Activated naive CD8-positive, alpha-beta T cell treated with anti-CD3 and anti-CD28 coated beads, Interleukin-2, amount 50 U/mL, for 16 hours (primary cell): ENCODE measurements around the gene TRHDE.

ENCODE experiments used
- DNase-seq: peaks from one replicate; pipeline ENCODE4 v3.0.0-alpha.2; 2020; ENCODE audit warnings: low read depth, low spot score

TRHDE gene

DNA sequence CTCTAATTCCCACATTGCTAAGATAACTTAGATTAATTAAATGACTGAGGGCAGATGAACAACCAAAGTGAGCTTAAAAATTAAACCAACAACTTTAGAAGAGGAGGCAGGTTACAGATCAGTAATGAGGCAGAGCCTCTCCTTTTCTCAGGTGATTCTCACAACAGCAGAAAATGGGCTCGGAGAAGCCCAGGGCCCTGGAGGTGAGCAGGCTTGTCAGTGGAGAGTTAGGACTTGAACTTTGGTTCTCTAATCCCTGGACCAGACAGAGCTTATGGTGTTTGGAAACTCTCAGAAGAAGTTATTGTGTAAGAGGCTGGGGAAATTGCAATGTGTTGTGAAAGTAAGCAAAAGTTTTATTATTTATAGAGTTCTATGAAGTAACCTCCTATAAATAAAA lies 2.8 kb downstream of the TRHDE start:
- no peak for DNase-seq

DNA sequence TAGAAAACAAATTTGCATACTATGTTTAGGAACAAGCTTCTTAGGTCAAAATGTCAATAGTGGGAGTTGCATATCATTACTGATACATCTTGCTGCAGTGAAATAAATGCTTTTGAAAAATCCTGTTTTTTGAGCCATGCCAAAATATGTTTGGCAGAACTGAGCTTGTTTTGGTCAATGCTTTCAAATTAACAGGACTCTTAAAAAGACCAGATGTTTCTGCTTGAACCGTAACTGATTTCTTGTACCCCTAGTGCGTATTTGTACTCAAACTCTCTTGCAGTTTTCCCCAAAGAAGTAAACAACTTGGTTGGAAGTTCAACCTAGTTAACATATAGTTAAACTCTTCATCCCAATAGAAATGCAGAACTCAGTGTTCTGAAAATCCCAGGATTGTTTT lies 3.4 kb downstream of the TRHDE start:
- DNase-seq: no peak

DNA sequence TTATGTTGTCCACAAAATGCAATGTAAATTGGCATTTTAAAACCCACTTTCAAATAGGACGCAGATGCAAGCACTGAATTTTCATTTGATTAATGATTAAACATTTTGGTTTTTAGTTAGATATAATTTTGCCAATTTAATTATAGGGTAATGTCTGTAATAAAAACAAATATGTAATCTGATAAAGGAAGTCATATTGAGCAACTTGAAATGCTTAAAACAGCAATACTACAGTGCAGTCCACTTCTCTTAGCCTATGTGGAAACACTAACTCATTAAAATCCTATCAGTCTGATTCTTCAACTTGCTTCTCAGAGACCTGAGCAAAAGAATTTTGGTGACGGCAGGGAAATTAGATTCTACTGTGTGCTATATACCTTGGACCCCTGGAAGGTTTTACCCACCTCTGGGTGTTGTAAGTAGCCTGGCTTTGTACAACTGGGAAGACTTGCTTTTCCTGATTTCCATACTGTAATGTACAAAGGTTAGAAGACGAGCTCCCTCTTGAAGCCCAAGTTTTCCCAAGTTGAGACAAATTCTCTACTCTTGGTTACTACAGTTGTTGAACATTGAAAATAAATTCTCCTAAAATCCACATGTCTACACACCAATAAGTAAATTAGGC lies 4.1 kb downstream of the TRHDE start:
- DNase-seq: no peak

DNA sequence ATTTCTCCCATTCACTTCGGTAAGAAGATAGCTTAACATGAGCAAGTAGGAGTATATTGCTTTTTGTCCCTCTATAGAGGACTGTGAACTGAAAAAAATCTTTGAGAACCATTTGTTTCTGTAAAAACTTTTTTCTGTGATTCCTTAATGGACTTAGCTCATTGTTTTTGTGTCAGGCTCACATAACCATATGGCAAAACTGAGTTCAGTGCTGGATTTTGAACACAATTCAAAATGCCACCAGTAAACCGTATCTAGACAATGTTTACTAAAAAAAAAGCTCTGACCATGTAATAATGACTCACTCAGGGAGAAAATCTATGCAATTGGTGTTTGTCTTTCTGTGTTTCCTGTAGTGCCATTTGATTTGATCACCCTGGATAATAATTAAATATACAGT lies 5.2 kb downstream of the TRHDE start:
- DNase-seq: no peak

DNA sequence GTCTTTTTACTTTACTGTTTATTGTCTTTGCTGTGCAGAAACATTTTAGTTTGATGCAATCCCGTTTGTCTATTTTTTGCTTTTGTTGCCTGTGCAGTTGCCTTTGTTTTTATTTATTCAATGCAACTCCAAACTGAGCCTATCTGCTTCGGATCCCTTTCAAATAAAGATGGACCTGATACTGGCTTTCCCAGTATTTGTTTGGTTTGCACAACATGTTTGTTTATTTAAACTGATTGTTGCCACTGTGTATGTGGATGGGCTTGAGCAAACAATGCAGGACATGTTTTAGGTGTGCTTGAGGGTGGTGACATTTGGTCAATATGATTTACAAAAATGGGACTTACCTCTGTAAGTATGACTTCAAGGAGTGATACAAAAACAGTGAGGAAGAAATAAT lies 6.7 kb downstream of the TRHDE start:
- no peak for DNase-seq

DNA sequence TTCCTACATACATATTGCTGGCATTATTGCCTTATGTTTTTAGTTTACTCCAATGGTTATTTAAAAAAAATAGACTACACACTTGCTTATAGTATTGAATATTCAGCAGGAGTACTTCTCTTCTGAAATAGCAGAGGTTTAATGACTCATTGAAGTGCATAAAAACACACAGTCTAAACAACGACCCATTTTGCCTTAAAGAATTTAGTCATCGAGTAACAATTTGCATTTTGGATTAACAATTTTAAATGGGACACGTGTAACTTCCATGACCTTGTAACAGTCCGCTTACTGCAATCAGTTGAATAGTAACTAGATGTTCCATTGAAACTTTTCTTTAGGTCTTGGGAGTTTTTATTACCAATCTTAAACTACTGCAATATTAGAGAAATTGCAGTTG lies 9.0 kb downstream of the TRHDE start:
- DNase-seq: no peak

DNA sequence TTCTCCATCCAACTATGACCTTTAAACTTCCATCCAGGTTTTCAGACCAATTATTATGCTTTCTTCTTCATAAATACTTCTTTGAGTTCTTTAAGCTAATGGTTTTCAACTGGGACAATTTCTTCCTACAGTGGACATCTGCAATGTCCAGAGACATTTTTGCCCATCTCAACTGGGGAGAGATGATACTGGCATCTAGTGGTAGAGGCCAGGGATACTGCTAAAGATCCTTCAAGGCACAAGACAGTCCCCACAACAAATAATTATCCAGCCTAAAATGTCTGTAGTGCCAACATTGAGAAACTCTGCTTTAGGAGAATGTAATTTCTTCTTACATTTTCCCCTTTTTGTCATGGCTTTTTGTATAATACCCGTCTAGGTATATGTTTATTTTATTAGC lies 10.6 kb downstream of the TRHDE start:
- no peak for DNase-seq

DNA sequence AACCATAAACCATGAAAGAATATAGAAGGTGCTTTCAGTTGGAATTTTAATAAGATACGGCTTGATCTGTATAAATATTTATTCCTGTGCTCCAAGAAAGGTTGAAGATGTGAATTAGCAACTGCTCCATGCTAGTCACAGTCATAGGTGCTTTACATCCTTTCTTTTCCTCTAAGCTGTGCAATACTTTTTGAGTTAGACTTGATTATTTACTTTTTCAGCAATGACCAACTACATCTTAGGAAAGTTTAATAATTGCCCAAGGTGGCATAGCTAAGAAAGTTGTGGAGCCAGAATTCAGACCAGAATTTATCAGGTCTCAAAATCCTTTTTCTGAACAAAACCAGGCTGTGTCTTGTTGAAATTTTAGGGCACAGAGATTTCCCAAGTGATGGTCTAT lies 13.7 kb downstream of the TRHDE start:
- DNase-seq: no peak

DNA sequence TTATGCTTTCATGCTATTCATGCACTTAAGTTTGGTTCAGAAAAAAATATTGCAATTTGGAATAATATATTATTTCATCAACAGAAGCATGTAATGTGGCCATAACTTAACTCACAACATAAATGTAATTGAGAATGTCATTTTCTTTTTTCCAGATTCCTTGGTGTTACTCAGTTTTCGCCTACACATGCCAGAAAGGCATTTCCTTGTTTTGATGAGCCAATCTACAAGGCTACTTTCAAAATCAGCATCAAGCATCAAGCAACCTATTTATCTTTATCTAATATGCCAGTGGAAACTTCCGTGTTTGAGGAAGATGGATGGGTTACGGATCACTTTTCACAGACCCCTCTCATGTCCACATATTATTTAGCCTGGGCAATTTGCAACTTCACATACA lies 14.4 kb downstream of the TRHDE start:
- DNase-seq: no peak

DNA sequence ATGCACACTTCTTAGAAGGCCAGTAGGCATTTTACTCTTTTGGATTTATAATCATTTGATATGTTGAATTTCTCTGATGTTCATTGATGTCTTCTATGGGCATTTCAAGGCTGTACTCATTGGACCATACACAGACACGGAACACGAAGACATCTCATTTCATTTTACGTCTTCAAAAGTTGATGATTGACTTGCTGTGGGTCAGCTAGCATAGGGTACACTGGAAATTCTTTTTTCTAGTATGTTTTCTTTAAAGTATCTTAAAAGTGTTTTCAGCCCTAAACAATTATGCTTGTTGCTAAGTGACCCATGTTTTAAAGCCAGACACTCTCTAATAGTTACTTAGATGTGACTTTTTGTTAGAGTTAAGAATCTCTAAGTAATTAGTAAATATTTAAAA lies 16.3 kb downstream of the TRHDE start:
- DNase-seq: no peak

DNA sequence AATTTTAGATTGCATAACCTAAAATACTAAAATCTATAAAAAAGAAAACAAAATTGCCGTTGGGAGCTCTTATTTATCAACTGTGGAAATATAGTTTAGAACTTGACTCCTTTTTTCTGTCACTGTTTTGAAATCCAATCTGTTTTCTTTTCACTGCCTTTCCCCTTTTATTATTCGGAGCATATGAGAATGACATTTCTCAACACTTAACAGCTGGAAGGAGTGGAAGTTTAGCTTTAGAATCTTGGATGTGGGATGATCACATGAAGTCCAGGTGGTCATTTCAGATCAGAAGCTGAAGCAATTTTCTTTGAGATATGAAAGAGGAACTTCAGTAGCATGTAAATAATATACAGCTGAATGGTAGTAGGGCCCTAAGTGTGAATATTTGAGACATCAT lies 16.7 kb downstream of the TRHDE start:
- no peak for DNase-seq

DNA sequence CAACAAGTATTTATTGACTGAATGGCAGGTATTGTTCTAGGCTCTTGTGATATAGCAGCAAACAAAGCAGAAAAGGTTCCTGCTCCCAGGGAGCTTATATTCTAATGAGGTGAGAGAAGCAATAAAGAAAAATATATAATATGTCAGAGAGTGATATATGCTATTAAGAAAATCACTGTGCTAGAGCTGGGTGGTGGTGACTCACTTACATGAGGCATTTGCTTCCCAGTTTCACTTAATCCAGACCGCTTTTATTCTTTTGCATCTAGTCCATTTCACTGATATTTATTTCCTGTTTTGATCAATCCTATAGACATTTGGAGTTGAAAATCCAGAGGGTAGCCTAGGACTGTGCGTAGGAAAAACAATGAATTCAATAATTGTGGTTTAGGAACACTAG lies 17.5 kb downstream of the TRHDE start:
- DNase-seq: no peak

DNA sequence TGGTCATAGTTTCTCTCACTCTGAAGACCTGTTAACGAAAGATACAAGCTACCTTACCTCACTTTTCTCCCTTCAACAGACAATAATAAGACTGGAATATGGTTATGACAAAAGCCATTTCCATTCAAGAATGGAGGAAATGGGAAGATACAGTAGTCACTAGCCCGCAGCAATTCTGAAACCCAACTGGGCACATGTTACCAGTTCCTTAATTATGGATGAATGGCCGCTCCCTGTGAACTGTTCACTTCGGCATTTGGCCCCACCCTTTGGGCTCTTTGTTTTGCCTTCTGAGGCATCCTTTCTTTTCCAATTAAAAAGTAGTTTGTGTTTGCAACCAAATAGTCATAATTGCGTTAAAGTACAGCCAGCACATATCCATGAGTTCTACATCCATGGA lies 19.0 kb downstream of the TRHDE start:
- no peak for DNase-seq

DNA sequence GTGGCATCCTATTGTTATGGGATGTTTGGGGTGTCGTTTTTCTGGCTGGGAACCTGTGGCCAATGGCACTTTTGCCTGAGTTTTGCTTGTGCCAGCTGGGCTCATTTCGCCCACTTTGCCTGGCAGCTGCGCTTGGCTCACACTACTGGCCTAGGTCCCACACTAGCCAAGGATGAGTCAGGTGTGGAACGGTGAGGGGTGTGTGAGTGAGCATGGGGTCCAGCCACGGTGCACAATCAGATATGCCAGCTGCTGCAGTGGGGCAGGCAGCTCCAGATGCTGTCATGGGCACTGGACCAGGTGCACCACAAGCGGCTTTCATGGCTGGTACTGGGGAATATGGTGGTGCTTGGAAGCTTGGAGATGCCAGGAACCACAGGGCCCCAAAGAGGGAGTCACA lies 21.5 kb downstream of the TRHDE start:
- DNase-seq: no peak

DNA sequence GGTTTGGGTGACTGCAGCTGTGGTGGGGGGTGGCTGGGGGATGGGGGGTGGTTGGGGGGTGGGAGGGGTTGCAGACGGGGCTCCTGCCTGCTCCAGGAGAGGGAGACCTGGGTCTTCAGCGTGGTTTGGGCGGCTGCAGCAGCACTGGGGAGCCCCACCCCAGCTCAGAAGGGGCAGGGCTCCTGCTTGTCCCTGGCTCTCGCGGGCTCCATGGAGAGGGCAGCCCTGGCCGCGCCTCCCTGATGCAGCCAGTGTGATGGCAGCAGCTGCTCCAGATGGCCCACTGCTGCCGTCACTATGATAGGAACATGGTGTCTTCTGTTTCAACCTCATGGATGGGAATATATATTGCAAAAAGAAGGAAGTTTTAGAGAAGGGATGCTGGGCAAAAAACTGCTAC lies 22.9 kb downstream of the TRHDE start:
- no peak for DNase-seq

DNA sequence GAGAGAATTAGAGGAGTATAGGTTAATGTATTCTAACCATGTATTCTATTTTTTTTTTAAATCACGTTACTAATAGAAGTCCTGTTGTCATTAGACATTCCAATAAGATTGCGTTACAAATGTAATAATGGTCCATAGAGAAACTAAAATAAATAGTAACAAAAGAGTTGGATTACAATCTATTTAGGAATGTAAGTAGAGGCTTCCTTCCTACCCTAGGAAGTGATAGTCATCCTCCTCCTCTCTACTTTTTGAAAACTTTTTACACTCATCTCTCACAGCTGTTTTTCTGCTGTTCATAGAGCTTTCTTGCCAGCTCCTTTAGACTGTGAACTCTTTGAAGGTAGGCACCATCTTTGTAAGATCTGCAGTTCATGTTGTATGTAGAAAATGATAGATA lies 23.6 kb downstream of the TRHDE start:
- no peak for DNase-seq

DNA sequence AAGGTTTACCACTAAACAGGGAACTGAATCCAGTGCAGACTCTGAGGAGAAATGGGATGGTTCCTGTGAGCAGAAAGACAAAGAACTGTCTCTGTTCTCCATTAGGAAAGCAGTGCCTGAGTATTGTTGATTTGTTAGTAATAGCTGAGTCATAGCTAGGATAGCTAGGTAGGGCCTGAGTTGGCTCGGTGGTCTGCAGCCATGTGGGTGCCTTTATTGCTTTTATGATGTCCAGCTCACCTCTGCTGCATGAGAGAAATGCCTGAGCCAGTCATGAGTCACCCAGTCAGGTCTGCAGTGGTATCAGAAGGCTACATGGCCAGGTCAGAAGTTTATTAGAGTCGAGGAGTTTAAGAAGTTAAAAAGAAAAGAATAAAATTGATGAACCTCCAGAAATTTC lies 24.2 kb downstream of the TRHDE start:
- DNase-seq: no peak

DNA sequence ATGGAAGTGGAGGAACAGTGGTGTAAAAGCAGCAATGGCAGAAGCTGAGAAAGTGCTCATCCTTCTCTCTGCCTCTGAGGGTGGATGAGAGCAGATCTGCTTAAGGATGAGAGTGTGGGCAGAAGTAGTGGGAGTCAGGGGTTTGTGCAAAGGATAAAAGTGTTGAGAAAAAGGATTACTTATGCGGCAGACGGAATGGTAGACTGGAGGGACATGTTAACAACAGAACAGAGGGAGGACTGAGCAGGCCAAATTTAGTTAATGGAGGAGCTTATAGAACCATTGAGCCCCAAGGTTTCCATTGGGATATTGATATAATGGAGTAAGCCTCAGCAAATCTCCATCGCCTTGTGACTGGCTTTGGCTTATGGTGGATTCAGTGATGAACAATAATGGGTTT lies 25.5 kb downstream of the TRHDE start:
- DNase-seq: no peak

DNA sequence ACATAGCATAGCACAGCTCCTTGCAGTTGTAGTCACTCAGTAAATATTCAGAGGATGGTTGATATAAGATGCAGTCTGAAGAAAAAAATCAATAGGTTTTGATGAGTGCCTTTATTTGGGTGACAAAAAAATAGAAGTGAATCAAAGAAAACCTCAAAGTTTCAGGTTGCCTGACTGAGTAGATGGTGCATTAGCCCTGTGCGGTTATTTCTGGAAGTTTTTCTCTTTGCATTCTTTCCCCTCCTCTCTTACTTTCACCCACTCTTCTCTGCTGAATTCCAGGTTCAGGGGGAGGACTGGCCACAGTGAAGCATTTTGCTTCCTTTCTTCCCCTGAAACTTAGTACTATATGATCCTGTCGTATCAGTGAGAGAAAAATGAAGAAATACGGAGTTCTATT lies 28.6 kb downstream of the TRHDE start:
- no peak for DNase-seq

DNA sequence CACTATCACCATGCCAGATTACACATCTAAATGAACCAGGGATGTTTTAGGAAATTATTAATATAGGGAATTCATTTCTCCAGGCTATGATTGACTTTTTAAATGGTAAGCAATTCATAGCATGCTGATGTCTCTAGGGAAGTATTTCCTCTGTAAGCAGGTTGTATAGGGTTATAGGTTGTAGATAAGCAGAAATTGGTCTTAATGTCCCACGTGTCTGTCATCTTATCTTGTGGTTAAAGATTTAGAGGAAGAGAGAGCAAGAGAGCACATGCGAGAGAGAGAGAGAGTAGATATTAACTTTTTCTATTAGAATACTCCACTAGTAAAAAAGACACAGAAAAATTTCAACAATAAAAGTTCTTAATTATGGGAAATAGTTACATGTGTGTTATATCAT lies 32.6 kb downstream of the TRHDE start:
- no peak for DNase-seq

DNA sequence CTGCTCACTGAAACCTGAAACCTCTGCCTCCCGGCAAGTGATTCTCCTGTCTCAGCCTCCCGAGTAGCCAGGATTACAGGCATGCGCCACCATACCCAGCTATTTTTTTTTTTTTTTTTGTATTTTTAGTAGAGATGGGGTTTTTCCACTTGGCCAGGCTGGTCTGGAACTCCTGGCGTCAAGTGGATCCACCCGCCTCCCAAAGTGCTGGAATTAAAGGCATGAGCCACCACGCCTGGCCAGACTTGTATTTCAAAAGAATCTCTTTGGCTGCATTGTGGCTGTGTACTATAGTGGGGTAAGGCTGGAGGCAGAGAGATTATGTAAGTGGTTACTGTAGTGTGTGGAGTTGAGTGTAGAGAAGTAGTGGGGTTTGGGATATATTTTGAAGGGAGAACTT lies 35.1 kb downstream of the TRHDE start:
- DNase-seq: no peak

DNA sequence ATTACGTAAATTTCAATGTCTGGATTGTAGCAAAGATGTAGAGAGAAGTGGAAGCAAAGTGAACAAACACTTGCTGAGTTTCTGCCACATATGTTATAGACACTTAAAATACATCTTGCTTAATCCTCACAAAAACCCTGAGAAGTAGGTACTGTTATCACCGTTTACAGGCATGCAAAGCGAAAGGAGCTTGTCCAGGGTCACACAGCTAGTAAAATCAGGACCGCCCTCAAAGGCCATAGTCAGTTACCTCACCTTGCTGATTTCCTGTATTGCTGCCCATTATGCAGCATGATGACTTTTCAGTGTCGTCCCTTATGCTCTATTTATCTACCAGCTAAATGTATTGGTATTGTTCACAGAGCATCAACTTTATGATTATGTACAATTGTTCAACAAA lies 39.8 kb downstream of the TRHDE start:
- DNase-seq: no peak

DNA sequence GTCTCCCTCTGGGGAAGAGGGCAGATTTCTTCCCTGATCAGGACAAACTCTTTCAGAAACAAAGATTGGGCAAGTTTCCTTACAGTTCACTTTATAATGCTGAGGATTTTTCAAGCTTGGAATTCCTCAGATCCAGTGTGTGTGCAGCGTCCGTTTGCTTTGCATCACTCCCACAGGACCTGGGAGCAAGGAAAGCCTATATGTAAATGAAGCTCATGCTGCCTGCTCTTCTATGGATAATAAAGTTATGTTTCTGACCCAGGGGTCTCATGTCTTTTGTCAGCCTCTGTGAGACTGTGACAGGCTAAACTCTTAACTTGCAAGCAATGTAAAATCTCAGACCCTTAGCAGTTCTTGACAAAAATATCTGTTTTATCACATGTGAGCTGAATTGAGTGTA lies 41.6 kb downstream of the TRHDE start:
- no peak for DNase-seq

DNA sequence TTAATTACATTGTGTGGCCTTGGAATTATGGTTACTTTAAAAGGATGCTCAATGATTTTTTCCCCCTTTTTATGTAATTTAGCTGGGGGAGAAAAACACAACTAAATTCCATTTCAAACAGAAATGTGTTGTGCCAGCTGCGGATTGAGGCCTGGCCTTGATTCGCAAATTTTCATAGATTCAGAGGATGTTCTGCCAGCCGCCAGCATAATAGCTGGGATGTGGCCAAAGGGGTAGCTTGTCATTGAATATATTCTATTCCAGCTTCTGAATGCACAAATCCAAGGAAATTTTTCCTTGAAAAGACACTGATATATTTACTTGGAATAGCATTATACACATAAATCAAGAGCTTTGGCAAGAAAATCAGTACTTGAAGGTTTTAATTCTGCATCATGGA lies 43.7 kb downstream of the TRHDE start:
- DNase-seq: no peak

DNA sequence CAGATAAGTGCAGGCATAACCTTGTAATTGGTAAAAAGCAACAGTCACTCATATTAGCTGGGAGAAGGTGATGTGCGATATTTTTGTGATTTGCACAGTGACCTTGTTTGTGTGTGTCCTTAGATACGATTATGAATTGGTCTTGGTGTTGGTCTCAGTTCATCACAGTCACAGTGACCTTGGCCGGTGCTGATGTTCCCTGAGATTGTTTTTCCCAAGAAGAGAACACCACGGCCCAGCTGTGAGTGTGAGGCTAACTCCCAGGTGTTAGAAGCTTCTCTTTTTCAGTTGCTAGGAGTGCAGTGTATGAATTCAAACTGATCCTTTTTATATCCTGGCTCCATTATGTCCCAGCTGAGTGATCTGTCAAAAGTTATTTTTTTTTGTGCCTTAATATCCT lies 46.2 kb downstream of the TRHDE start:
- DNase-seq: no peak
